RKO (cell line): ENCODE measurements around the gene SERPINA10.
"Not testable (repeated sequence)": the region's sequence is repeated elsewhere in the genome, so short reads cannot be mapped to it uniquely, and the experiment has no call there.

Experiments
- DNase-seq: peaks from one replicate; pipeline ENCODE4 v3.0.0-alpha.2; 2016; ENCODE audit warnings: low spot score

SERPINA10 gene

DNA sequence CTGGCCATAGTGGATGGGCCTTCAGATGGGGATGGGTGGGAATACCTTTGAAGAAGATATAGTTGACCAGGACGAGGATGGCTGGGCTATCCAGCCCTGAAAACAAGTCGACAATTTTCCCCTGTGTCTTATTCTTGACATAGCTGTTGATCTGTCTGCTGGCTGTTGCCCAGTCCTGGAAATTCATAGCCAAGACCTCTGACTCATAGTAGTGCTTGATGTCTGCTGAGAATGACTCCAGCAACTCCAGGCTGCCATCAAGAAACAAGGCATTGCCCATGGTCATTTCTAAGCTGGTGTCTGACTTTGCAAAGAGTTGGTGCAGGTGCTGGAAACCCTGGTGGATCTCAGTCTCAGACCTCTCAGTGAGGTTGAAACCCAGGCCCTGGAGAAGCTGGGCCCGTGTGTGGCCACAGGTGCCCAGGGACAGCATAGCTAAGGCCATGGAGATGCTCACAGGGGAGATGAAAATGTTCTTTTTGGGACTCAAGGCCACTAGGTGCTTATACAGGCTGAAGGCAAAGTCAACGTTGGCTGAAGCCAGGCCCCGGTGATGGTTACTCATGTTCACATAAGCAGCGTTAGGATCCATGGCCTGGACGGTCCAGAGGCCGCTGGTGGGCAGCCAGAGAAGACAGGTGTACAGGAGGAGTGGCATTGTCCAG lies 21.1 kb upstream of the SERPINA10 start:
- DNase-seq: no peak

DNA sequence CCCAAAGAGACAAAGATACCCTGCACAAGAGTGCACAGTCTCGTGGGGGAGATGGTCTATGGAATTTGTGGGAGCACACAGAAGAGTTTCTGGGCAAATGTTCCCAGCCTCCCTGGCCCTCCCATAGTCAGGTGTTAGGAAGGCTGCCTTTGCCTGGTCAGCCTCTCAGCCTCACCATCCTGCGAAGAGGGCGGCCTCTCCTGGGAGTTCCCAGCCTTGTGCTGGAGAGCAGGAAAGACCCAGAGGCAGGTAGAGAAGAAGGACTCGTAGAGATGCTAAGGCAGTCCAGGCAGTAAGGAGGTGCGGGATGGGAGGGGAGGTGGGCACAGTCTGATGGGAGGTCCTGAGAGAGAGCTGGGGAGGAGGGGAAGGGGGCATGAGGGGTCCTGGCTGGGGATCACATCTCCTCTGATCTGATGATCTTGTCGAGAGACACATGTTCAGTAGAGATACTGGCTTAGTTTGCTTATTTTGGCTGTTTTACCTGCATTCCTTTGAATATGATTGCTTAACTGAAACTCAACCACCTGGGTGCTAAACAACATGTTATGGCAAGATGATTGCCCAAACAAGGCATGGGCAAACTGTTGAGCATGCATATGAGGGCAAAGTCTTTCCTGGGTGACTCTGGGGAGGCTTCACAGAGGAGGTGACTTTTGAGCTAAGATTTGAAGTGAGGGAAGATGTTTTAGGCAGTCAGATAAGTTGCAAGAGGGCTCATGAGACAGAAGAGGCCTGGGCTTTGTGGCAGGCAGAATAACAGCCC lies 19.6 kb upstream of the SERPINA10 start:
- DNase-seq: no peak

DNA sequence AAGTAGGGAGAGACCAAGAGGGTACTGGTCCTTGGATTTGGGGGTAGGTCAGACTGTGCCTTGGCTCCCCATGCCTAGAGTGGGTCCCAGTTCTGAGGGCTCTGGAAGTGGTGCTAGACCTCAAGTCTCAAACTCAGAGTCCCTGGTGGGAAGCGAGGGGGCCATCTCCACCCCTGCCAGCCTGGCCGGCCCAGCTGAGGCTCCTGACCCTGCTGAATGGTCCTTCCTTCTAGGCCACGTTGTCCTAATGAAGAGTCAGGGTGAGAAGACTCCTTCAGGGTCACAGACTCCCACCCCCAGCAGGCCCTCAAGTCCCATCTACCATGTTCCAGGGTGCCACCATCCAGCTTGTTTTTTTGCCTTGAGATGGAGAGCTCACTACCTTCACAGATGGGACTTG lies 17.2 kb upstream of the SERPINA10 start:
- DNase-seq: no peak

DNA sequence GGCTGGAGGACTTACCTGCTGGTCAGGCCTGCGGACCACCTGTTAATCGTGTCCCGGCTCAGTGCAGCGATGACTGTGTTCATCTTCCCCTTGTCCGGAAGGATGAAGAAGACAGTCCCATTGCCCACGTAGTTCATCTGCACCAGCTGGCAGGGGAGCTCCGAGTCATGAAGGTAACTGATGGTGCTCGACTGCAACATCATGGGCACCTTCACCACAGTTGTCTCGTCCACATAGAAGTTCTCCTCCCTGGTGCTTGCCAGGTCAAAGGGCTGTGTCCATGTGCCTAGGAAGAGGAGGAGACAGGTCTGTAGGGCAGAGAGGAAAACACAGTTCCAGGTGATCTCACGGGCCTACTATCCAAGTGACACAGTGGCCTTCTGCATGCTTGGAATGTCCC lies 16.7 kb upstream of the SERPINA10 start:
- no peak for DNase-seq

DNA sequence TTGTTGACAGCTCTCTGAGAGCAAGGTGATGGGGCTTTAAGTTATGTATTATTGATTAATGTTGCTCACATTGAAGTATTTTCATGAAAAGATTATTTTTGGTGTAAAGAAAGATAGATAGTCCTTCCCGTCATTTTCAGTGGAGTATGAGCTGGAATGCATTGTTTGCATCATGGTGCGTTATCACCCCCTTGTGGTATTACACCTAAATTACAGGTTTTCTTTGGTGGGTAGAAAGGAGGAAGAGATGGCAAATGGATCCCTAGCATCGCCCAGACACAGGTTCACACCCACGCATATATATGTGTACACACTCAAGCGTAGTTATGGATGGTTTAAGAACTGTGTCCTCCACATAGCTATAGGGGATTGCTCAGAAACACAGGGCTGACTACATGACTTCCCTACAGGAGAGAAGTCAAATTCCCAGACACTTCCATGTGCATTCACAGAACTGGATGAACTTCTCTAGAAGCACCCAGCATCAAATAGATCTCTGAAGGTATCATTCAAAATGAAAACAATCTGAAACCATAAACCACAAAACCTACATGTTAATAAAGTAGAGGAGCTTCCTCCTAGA lies 14.4 kb upstream of the SERPINA10 start:
- DNase-seq: peak; percentile 36

DNA sequence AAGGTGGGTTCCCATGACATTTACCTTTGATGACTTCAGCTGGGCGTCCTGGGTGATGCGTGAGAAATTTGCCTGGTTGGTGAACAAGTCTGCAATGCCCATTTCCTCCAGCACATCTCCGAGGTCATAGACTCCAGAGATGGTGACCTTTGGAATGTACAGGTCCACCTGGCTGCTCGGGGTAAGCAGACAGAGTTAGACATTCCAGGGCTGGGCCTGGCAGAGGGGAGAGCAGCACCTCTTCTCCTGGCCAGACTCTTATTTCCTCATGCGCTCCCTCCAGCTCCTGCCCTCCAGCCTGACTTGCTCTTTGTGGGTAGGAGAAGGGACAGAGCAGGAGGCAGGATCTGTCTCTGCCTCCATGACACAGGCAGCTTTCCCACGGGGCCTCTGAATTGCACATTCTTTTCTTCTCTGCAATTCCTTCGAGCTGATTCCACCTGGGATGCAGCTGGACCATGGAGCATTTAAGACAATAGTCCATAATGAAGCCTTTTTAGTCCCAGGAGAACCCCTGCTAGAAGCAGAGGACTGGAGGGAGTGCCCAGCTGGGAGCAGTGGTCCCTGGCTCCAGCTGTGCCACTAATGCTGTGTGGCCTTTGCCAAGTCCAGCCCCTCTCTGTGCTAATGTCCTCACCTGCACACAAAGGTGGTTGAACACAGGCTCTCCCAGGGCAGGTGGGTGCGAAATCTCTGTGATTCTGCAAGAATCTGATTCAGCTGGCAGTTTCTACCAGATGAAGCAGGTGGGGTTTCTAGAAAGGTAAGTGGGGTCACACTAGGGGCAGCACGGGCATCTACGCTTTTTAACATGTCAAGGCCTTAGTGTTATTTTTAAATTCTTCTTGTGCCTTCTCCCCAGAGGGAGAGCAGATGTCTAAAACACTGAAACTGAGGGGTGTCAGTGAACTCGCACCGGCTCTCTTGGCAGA lies 13.2 kb upstream of the SERPINA10 start:
- no peak for DNase-seq

DNA sequence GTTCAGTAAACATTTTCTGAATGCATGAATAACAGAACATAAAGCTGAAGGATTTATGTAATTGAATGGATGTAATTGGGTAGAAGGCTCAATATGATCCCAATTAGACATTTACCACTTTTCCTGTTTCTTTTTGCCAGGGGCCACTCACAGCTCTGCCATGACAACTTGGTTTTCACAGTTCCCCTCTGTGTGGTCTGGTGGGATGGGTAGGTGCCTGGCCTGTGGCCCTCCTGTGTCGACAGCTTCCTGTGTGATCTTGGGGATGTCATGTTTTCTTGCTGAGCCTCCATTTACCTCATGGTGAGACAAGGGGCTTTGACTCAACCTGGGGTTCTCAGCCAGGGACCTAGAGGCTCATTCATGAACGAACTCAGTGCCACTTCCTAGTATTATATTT lies 12.6 kb upstream of the SERPINA10 start:
- no peak for DNase-seq

DNA sequence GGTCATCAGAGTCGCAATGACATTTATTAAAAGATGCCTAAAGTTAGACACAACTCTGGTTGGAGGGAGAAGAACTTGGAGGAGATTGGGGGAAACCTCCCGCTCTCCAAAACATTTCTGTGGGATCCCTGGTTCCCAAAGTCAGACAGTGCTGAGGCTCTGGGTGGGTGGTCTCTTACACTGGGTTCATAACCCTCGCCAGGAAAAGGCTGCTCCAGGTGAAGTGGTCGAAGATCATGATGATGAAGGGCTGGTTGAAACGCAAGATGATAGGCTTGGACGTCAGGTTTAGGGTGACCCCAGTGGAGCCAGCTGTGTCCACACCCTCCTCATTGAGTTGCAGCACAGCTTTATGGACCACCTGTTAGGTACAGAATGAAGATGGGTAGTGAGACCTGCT lies 11.2 kb upstream of the SERPINA10 start:
- DNase-seq: no peak

DNA sequence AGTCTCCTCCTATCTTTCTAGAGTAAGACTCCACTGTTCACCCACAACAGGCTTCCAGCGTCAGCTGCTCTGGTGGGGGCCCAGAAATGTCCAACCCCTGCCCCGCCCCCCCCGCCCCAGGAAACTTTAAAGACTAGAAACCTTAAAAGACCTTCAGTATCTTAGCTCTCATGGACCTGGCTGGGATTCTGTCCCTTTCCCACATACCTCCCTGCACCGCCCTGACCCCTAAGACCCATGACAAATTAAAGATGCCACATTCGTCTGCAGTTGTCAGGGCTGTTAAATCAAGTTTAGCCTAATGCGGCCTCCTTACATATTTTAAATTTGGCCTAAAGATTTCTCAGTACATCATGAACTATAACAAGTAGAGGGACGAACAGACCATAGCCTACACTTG lies 10.0 kb upstream of the SERPINA10 start:
- no peak for DNase-seq

DNA sequence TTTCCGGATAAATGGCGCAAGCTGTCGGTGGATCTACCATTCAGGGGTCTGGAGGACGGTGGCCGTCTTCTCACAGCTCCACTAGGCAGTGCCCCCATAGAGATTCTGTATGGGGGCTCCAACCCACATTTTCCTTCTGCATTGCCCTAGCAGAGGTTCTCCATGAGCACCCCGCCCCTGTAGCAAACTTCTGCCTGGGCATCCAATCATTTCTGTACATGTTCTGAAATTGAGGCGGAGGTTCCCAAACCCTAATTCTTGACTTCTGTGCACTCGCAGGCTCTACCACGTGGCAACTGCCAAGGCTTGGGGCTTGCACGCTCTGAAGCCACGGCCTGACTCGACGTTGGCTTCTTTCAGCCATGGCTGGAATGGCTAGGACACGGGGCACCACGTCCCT lies 5.1 kb upstream of the SERPINA10 start:
- no peak for DNase-seq

DNA sequence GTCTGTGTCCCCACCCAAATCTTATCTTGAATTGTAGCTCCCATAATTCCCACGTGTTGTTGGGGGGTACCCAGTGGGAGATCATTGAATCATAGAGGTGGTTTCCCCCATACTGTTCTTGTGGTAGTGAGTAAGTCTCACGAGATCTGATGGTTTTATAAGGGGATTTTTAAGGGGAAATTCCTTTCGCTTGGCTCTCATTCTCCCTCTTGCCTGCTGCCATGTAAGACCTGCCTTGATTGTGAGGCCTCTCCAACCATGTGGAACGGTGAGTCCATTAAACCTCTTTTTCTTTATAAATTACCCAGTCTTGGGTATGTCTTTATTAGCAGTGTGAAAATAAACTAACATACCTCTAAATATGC lies 3.1 kb upstream of the SERPINA10 start:
- not testable (repeated sequence) for DNase-seq

DNA sequence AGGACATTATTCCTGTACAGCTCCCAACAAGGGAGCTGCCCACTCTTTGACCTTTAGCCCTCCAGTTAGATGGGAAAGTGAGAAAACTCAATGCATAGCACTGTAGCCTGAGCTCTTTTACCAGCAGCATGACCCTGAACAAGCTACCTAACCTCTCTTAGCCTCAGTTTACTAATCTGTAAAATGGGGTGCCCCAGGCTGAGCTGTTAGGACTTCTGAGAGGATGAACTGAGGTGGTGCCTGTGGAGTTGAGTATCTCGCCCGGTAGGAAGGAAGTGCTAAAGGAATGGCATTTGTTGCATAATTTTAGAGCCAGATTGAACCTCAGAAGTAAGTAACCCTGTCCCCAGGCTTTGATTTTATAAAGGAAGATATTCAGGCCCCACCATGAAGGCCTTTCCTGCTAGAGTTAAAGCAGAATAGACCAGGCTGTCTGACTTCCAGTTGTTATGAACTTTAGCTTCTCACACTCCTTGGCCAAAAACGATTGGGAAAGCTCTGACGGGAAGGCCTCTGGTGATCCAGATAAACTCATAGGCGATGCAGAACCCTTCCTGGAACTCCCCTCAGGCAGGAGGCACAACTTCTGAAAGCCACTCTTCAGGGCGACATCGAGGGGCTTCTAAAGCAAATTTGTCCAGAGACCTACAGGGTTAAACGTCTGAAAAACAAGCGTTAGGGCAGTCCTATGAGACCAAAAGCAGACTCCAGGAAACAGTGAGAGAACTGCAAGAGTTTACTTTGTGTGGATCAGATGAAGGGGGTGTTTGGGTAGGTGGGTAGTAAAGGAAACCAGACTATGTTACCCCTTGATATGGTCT lies 2.5 kb upstream of the SERPINA10 start:
- DNase-seq: no peak

DNA sequence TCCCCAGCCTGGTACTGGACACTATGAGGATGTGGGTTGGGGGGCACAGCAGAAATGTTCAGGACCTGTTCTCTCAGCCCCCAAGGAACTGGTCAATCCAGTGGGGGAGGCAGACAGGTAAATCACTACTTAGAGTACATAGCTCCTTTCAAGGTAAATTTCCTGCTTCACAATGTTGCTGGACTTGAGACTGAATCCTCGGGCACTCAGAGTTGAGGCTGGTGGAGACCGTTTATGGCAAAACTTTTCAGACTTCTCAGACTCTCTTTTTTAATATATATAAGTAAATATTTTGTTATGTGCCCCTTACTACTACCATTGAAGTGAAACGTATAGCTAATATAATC lies 483 bp upstream of the SERPINA10 start:
- DNase-seq: no peak

DNA sequence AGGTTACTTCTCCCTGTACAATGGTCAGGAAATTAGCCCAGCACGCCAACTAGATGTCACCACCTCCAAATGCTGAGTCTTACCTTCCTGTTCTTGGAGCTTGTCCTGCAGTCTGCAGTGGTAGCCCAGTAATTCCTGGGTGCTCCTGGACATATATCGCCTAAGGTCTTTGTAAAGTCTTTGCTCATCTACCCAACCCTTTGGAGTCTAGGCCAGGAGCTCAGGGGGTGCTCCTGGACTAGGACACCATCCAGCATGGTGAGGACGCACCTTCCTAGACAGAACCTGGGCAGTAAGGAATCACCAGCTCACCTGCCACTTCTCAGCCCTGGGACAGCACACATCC lies 569 bp downstream of the SERPINA10 start:
- no peak for DNase-seq

DNA sequence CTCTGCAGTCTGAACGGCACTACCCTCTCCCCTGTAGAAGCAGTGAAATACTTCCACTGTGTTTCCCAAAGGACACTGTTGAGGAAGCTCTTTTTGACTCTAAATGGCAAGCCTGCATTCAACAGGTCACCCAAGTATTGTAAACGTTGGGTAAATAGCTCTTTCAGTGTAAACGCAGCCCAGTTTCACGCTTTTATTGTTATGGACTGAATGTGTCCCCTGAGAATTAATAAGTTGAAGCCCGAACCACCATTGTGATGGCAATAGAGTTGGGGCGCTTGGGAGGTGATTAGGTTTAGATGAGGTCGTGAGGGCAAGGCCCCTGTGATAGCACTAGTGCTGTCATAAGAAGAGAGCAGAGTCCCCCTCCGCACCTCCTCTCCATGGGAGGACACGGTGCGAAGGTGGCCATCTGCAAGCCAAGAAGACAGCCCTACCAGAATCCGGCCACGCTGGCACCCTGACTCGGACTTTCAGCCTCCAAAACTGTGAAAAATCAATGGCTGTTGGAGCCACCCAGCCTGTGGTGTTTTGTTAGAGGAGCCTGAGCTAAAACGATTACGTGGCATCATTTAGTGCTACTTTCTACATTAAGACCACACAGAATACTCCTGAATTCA lies 1.1 kb downstream of the SERPINA10 start:
- no peak for DNase-seq

DNA sequence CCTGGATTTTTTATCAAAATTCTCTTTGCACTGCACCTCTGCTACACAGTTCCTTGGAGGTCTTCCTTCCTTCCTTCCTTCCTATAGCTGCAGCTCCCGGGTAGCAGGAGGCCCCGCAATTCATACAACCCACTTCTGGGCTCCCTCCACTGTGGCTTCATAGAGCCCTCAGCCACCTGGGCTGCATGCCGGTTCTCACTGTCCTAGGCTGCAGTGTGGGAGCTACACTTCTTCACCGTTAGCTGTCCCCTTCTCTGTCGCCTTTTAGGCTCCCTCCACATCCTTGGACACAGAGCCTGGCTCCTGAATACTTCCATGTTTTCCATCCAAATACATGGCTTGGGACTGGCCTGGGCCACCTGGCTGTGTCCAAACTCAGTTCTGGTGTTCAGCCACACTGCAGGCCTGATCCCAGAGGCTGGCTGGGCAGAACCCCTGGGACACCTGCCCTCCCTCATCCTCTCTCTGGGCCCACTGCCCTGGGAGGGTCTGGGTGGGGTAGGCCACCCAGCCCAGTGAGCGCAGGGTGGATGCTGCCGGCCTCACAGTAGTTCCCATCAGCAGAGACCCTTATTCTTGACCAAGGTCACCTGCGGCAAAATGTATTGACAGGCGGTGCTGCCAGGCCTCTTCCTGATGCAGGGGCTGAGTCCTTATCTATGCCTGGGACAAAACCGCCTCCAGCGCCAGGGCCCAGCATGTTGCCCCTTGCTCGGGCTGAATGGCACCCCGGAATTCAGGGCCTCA lies 1.7 kb downstream of the SERPINA10 start:
- DNase-seq: no peak

DNA sequence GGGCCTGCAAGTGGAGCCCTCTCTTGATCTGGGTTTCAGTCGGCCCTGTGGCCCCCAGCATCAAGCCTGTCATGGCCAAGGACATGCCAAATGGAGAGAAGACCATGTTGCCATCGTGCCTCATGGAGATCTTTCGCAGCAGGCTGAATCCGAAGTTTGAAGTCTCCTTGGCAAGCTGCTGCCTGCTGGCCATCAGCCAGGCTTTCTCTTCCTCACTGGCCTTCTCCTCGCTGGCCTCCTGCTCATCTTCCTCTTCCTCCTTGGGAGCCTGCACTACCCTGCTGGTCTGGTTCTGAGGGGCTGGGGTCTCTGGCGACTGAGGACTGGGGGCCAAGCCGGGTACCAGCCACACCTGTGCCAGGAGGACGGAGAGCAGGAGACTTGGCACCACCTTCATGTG lies 2.9 kb downstream of the SERPINA10 start:
- no peak for DNase-seq

DNA sequence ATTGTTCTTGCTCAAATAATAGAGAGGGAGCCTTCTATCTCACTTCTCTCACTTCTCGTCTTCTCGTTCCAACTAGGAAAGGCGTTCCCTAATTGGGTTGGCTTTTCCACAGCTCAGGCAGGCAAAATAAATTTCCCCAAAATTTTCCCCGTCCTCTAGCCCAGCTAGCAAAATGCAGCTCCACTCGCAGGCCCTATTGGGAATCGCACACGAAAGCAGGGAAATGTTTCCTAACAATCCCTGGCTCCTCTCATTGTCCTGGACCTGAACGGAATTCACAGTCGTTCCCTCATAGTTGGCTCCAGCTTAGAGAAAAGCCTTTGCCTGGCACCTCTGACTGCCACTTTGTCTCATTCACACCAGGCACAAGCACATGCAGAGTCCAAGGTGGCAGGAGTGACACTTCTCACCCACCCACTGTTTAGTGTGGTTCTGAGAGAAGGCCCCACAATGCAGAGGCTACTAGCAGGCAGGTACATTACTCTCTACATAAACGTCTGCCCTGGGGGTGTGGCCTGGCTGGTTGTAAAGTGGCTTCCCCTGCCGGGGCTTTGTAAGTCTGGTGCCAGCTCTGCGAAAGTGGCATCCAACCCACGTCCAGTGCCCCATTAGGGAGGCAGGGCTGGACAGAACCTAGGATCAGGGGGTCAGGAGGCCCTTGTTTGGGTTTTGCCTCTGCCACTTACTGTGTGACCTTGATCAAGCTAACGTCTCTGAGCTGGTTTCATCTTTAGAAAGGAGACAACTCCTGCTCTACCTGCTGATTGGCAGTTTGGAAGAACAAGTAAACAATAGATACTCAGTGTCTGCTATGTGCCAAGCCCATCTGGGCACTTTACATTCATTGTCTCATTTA lies 4.2 kb downstream of the SERPINA10 start:
- no peak for DNase-seq

DNA sequence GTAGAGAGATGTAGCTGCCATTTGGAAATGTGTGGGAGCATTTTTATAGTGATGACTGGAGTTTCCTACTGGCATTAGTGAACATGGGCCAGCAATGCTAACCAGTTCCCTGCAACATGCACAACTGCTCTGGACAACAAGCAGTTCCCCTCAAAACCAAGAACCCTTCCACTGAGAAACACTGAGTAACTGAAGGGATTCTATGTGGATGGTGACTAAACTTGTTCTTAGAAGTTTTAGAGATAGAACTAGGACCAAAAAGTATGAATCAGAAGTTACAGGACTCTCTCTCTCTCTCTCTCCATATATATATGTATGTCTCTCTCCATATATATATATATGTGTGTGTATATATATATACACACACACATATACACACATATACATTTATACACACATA lies 7.9 kb downstream of the SERPINA10 start:
- no peak for DNase-seq

DNA sequence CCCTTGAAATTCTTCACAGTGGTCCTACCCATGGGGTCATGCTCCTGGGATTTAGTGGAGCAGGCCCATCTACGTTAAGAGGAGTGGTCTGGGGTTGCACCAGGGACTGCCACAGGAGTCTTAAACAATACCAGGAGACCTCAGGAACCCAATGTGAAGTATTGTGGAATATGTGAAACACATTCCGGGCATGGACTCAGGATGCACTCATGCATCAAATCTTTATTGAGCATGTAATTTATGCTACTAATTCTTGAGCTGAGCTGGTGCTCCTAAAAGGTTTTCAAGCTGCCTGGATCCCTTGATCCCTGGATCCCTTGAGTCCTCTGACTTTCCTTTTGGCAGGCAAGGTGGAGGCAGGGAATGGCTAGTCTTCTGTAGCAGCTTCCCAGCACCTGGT lies 8.8 kb downstream of the SERPINA10 start:
- DNase-seq: no peak
